D721Med (cell line): ENCODE data around the gene PPP1R9B.

Experiments used
- DNase-seq: peaks from one replicate; pipeline ENCODE4 v3.0.0; 2011; ENCODE audit warnings: low spot score; ENCODE audit not compliant: insufficient read length
- FAIRE-seq: peaks from 2 replicates; lab custom pipeline; 2011; peaks lifted over from hg19 to GRCh38; lab: Jason Lieb, UNC
- TF ChIP-seq, protein P1 (sequence below): IDR thresholded peaks from 2 replicates; pipeline ENCODE4 v1.5.1; 2012; ENCODE audit warnings: mild to moderate bottlenecking, control low read depth; ENCODE audit not compliant: insufficient read depth; ENCODE audit errors: missing control alignments

The PPP1R9B gene

DNA sequence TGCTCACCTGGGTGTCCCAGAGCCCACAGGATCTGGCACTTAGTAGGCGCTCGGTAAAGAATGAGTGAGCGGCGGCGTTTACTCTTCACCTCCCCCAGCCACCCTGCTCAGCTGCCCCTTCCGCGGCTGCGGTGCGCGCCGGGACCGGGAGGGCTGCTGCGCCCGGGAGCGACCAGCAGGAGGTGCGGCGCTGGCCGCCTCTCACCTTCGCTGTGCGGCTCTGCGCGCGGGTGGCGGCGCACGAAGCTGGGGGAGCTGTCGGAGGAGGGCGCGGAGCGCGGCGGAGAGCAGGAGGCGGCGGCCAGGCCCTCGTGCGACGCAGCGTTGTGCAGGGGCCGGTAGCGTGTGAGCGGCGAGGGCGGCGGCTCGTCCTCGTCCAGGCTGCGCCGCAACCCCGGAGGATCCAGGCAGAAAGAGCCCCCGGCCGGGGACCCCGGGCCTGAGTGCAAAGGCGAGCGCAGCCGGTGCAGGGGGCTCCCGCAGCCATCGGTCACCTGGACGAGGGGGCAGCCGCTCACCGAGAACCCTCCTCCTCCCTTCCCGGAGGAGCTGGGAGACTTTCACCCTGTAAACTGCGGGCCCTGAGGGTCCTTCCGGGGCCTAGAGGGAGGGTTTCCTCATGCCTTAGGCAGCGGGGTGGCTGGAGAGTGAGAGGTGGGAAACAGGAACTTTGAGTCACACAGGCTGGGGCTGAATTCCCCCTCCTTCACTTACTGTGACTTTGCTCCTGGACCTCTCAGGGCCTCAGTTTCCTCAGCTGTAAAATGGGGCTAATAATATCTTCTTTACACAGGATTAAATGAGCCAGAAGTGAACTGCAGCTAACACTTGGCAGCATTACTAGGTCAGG, 33.0 kb downstream of the PPP1R9B start:
- DNase-seq (no peak), FAIRE-seq (no peak)
- TF ChIP-seq, protein P1, sequence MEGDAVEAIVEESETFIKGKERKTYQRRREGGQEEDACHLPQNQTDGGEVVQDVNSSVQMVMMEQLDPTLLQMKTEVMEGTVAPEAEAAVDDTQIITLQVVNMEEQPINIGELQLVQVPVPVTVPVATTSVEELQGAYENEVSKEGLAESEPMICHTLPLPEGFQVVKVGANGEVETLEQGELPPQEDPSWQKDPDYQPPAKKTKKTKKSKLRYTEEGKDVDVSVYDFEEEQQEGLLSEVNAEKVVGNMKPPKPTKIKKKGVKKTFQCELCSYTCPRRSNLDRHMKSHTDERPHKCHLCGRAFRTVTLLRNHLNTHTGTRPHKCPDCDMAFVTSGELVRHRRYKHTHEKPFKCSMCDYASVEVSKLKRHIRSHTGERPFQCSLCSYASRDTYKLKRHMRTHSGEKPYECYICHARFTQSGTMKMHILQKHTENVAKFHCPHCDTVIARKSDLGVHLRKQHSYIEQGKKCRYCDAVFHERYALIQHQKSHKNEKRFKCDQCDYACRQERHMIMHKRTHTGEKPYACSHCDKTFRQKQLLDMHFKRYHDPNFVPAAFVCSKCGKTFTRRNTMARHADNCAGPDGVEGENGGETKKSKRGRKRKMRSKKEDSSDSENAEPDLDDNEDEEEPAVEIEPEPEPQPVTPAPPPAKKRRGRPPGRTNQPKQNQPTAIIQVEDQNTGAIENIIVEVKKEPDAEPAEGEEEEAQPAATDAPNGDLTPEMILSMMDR: peak; percentile 52

DNA sequence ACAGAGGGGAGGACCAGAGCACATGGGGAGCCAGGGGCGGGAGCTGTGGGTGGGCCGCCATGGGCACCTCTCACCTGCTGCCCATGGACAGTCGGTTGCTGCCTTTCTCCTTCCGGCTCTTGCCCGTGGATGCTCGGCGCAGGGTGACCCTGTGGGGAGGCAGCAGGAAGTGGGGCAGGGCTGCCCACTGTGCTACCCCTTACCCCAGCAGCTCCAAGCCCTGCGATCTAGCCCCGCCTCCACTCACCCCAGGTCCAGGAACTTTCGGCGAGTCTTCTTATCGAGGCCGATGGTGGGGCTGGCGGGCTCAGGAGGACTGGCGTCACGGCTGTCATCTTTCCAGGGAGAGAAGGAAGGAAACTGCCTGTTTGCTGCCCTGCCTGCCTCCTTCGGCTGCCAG, 34.7 kb downstream of the PPP1R9B start:
- FAIRE-seq (no peak), DNase-seq (no peak)
- TF ChIP-seq, protein P1: no peak

GRCh38 chr17:50114849-50115357, 35.6 kb downstream of the PPP1R9B start:
- DNase-seq (peak; percentile 69), FAIRE-seq (no peak)
- TF ChIP-seq, protein P1: peak; percentile 93

GRCh38 chr17:50114401-50114800, 36.1 kb downstream of the PPP1R9B start:
- DNase-seq (no peak), FAIRE-seq (no peak)
- TF ChIP-seq, protein P1: no peak

DNA sequence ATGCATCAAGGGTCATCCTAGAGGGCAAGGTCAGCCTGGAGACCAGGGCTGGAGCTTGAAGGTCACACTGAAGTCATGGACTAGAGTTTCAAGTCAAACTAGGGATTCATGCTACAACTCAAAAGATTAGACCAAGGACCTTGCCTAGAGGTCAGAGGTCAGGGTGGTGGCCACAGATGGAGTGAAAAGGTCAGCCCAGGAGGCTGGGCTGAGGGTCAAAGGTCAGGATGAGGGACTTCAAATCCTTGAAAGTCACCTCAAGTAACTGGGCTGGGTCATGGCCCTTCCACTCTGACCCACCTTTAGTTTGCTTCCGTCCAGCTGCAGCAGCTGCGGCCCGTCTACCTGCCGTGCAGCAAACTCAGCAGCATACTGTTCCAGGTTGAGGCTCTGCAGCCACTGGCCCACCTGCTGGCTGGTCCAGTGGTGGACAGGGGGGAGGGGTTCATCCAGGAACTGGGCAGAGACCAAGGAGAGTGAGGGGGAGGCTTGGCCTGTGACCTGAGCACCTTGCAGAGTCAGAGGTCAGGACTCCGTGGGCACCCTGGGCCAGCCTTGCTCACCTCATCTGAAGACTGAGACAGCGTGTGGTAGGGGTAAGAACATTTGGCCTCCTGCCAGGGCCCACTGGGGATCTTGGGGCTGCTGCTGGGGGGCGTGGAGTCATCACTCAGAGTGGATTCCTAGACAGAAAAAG, 36.7 kb downstream of the PPP1R9B start:
- DNase-seq: no peak
- no peak for FAIRE-seq
- TF ChIP-seq, protein P1: no peak

- DNase-seq: no peak
- TF ChIP-seq, protein P1: no peak
- no peak for FAIRE-seq
Measured at GRCh38 chr17:50112694-50113093, 37.8 kb downstream of the PPP1R9B start.
